Measurements from ENCODE around the gene CUBN.

The CUBN gene

DNA sequence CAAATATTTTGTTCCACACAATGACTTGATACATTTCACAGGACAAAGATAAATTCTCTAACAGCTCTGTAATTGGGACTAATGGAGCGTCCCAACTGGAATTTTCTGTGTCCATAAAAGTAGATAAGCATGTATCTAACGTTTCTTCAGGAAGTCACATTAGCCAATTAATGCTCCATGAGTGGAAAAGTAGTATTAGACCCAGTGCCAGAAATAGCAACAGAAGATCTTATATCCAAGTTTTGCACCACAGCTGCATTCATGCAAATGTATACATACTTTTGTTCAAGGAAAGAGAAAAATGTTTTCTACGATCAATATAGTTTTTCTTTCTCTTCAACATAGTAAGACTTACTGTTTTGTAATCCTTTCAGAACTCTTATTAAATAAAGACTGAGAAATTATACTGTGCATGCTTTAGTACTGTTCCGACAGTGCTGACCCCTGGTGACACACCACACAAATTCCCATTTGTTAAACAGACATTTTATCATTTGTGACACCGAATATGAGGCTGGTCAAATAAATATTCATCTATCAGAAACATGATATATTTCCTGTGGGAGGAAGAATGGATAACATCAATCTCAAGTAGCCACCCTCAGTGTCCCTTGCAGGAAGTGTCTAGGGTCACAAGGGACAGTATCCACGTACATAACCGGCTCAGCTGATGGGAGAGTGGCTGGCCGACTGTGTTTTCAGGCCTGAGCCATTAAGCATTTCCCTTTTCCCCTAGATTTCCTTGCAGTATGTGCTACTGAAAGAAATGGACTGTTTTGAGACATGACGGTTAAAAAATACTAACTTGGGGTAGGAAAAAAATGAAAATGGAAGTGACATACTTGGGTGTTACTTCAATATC is 210.3 kb downstream of the CUBN start:
- DNase-seq (ENCODE audit: low read depth in 2 of 2): no peak

DNA sequence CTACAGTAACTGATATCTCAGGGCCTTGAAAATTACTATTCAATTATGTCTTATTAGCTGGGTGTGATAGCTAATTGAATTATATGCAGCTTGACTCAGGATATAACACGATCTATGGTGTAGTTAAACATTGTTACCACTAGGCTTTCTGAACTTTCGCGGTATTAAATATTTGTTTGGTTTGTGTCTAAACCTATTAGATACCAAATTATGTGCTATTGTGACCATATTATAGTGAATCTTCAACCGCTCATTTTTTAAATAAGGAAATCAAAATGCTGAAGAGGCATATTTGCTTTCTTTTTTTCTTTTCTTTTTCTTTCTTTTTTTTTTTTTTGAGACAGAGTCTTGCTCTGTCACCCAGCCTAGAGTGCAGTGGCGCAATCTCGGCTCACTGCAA is 213.1 kb downstream of the CUBN start:
- no peak for DNase-seq (ENCODE audit: low read depth in 2 of 2)

DNA sequence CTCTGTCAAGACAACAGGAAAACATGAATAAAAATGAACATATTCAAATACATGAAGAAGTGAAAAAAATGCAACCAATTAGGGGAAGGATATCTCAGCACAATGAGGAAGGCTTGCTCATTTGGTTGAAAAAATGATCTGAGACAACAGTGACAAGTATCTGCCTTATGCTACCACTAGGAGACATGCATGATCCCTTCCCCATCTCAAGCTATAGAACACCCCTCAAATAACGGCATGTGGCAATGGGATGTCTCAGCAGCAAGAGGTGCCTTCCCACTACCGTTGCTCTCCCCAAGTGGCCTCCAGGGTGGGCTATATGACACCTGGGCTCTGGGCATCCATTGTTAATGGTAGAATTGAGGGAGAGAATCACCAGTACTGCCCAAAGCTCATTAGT is 214.3 kb downstream of the CUBN start:
- DNase-seq (ENCODE audit: low read depth in 2 of 2): no peak

GRCh38 chr10:16913266-16913665 is 216.3 kb downstream of the CUBN start:
- no peak for DNase-seq (ENCODE audit: low read depth in 2 of 2)

DNA sequence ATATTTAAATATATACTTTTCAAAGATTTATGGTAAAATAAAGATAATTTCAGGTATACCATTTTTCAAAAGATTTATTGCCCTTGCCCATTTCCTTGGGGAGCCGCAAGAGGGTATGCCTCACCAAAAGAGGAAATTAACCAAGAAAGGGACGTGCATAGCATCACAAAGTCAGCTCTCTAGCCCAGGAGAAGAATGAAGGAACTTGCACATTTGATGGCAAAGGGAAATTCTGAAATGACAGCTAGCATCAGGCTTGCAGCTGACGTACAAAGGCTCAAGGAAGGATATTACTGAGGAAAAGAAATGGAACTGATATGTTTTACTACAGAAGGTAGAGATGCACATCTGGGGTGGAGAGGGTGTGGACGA is 218.8 kb downstream of the CUBN start:
- DNase-seq (ENCODE audit: low read depth in 2 of 2): no peak

DNA sequence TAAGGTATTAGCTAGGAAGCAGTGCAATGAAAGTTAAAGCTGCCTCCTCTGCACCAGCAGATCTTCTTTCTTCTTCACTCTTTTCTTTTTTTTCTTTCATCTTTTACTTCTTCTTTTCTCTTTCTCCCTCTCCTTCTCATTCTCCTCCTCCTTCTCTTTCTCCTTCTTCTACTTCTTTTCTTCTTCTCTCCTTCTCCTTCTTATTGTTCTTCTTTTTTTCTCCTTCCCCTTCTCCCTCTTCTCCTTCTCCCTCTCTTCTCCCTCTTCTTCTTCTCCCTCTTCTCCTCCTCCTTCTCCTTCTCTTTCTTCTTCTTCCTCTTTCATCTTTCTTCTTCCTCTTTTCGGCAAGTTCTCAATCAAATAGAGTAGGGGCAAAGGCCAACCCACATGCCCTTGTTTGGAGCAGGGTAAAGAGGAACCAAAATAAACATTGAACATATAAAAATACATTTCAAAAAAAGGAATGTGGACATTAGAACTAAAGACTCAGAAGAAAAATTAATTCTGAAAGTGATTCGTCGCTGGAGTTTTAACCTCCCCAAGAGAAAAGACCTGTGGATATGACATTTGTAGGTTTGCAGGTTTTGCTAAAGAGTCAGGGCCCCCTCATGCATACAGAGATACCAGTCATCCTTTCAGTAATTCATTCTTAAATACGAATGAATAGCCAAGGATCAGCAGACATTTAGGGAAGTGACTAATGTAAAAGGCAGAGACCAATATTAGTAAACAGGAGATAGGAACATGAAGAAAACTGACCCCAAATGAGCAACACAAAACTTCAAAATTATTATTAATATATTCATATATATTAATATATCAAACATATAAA is 219.4 kb downstream of the CUBN start:
- no peak for DNase-seq (ENCODE audit: low read depth in 2 of 2)

- no peak for DNase-seq (ENCODE audit: low read depth in 2 of 2)
These were observed 220.3 kb downstream of the CUBN start for GRCh38 chr10:16909271-16909767.

GRCh38 chr10:16907687-16908086 is 221.9 kb downstream of the CUBN start:
- DNase-seq (ENCODE audit: low read depth in 2 of 2): no peak

GRCh38 chr10:16905320-16905719 is 224.3 kb downstream of the CUBN start:
- DNase-seq (ENCODE audit: low read depth in 2 of 2): no peak

DNA sequence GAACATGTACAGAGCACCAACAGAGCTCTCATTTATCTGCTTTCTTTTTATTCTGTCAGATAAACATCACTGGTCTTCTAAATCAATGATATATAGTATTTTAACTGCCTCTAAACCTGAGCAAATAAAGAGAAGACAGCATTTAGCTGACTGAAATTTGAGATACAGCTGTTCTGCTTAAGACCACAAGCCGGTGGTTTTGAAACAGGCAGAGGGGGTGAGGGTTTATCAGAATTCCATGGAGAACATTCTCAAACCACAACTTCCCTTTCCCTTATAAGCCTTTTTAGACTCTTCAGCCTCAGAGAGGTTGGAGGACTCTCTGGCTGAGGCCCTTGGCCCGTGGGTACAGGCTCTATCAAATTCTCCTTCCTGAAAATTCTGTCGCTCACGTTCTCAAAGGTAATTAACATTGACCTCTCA is 225.0 kb downstream of the CUBN start:
- no peak for DNase-seq (ENCODE audit: low read depth in 2 of 2)

GRCh38 chr10:16904049-16904448 is 225.6 kb downstream of the CUBN start:
- DNase-seq (ENCODE audit: low read depth in 2 of 2): no peak

GRCh38 chr10:16902606-16903005 is 227.0 kb downstream of the CUBN start:
- no peak for DNase-seq (ENCODE audit: low read depth in 2 of 2)

DNA sequence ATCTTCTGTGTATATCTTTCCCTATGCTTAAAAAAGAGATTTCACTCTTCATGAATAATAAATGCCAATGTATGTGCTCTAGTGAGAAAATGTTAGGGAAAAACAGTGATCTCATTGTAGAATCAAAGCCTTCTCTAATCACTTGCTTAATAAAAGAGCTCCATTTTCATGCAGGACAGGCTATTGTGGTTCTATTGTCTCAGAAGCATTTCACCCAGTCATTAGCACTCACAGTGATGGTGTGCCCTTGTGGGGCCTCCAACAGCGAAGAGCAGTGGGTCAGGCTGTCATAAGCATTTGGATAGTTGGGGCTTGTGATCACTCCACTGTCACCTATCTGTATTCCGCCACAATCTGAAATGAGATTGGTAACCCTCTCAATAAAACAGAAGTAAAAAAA is 228.5 kb downstream of the CUBN start:
- no peak for DNase-seq (ENCODE audit: low read depth in 2 of 2)

GRCh38 chr10:16896993-16897392 is 232.6 kb downstream of the CUBN start:
- DNase-seq (ENCODE audit: low read depth in 2 of 2): no peak

GRCh38 chr10:16894821-16895220 is 234.8 kb downstream of the CUBN start:
- no peak for DNase-seq (ENCODE audit: low read depth in 2 of 2)

DNA sequence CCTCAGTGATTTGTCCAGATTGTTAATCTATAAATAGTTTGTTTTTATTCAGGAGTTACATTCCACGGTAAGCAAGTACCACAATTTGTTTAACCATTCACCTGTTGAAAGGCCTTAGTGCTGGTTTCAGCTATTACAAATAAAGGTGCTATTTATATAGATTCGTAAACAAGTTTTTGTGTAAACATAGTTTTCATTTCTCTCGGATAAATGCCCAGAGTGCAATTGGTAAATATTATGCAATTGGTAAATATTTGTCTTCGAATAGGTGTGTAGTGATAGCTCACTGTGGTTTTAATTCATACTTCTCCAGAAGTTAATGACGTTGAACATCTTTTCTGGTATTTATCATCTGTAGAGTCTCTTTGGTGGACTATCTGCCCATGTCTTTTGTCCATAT is 235.9 kb downstream of the CUBN start:
- DNase-seq (ENCODE audit: low read depth in 2 of 2): no peak

DNA sequence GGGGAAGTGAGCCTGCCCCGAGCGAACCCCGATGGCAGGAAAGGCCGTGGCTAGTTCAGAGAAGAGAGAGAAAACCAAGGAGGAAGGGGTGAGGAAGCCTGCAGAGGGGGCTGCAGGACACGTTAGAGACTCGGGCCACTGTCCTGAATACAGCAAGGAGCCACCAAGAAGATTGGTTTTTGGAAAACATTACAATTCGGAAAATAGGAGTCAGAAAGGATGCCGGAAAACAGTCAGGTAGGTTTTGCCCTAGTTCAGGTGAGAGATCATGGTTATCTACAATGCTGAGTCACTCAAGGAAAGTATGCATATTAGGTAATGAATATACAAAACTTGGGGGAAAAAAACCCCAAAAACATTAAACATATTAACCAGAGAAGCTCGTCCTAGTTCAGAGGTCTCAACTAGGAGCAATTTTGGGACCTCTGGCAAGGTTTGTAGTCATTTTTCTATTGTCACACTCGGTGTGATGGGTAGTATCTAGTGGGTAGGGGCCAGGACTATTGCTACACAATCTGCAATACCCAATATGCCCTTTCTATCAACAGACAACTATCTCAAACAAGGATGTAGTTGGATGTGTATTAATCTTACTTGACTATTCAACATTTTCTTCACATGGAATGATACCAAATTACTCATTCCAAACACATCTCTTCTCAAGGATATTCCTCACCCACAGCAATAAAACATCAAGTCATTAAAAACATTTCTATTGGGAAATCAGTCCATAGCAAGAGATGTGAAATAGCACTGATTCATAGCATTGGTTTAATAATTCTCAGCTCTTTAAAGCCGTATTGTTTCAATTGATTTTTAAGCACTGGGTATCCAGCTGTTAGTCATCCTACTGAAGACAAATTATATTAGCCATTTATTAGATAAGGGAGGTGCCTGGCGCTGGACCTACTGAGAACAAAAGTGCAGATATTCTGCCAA is 238.0 kb downstream of the CUBN start:
- DNase-seq (ENCODE audit: low read depth in 2 of 2): peak in 1 of 2 donors; percentile 28

- DNase-seq (ENCODE audit: low read depth in 2 of 2): no peak
These were observed 238.9 kb downstream of the CUBN start for GRCh38 chr10:16890691-16891090.

GRCh38 chr10:16887565-16887964 is 242.0 kb downstream of the CUBN start:
- no peak for DNase-seq (ENCODE audit: low read depth in 2 of 2)

DNA sequence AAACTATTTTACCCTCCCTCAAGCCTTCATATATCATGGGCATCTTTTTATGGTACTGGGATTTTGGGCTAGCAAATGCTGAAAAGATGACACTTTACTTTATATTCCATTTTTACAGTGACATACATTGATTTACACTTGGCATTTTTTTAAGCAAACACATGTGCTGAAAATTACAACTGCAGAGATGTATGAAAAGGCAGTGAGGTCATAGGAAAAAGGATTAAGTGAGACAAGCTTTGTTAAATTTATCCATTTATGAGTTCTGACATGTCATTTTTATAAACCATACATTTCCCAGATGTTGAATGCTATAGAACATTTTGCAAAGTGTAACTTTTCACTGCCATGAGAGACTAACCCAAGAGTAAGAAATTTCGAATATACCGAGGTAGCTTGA is 243.6 kb downstream of the CUBN start:
- no peak for DNase-seq (ENCODE audit: low read depth in 2 of 2)

GRCh38 chr10:16884497-16884896 is 245.1 kb downstream of the CUBN start:
- DNase-seq (ENCODE audit: low read depth in 2 of 2): no peak

DNA sequence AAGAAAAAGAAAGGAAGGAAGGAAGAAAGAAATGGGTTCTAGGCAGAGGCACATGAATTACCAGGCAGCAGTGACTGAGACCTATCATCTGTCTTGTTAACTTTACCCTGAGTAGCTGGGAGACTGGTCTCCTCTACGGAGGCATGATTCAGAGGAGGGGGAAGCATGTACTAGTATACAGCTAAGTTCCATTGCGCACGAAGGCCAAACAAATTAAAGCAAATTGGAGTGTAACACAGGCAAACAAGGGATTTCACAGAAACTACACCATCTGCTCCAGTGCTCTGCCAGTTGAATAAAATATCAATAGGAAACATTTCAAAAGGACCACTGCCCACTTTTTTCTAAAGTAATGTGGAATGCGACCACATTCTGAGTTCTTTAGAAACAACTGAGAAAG is 246.5 kb downstream of the CUBN start:
- no peak for DNase-seq (ENCODE audit: low read depth in 2 of 2)
